Epidermal melanocyte (primary cell): ENCODE data around the gene CYB5R4.
"Not testable (repeated sequence)": the region's sequence is repeated elsewhere in the genome, so short reads cannot be mapped to it uniquely, and the experiment has no call there.

Experiments used
- DNase-seq: peaks from one replicate; pipeline ENCODE4 v3.0.0; 2011; ENCODE audit warnings: low spot score; ENCODE audit not compliant: insufficient read length

The CYB5R4 gene

DNA sequence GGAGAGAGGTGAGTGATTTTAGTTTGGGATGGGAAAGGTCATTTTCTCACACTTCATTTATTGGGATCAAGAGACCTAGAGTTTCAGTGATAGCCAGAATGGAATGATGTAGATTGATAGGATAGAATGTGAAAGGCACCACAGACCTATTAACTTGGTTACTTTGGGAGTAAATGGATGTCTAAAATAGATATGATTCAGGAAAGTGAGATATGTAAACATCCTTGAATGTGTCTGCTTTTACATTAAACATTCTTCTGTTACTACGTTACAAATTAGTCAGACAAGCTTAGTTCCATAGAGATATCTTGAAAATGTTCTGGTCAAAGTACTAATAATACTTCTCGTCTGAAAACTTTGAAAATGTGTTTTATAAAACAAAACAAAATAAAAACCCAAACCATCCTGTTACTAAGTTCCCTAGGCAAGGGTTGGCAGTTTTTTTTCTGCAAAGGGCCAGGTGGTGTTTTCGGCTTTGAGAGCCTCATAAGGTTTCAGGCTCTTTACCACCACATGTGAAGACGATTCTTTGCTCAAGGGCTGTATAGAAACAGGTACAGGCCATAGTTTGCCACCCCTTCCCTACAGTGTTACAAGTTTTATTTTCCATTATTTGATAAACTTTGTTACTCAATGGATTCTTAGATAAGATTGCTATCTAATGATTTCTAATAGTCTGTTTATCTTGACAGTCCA is 3.4 kb downstream of the CYB5R4 start:
- no peak for DNase-seq

- DNase-seq = no peak
Measured at GRCh38 chr6:83867043-83867442, 7.6 kb downstream of the CYB5R4 start.

DNA sequence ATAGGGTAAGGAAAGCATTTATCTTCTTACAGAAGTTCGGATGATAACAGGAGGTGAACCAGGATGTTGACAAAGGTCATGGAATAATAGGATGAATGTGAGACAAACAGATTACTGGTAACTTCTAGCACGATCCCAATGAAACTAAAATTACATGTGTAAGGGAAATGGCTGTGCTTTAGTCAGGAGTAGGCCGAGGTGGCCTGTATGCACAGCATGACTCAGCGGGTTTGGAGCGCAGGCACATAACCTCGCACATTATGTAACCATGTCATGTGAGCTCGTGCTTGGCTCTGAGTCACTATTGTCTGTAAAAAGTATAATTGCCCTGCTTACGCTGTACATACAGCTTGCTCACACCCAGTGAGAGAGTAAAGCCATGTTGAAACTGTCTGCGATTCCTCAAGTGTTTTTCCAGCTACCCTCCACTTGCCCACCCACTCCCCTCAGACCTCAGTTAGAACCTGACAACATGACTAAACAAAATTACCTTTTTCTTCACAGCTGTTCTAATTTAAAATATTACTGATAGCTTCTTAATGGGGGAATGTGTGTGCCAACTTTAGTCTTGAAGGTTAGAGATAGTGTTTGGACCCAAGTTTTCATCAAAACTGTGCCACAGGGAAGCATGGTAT is 8.2 kb downstream of the CYB5R4 start:
- DNase-seq = no peak

DNA sequence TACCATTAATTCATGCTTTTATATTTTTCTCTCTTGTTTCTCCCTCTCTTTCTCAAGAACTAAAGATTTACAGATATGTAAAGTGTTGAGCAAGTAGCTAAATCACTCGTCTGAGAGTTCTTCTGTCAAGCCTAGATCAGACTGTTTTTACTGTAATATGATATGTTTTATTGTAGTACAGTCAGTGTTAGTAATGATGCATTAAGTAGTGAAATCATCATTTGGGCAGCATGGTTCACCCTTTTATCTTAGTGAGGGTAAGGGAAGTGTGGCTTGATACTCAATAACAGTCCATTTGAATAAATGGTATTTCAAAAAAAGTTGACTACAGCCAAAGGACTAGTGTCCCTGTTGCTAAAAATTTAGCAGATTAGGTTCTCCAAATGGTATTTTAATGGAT is 9.2 kb downstream of the CYB5R4 start:
- DNase-seq = no peak

DNA sequence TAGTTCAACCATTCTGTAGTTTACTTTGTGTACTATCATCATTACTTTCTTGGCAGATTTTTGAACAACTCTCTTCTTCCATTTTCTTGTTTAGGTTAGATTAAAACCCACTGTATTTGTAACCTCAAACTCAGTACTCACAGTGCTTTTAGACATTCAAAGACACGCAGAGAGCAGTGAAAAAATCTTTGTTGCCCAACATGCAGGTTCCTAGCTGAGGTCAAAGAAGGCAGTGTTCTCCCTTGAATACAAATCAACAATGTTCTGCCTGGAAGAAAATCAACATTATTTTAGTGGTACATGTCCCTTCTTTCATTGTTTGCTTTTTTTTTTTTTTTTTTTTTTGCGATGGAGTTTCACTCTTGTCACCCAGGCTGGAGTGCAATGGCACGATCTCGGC is 11.2 kb downstream of the CYB5R4 start:
- DNase-seq = no peak

- peak; percentile 24 for DNase-seq
Measured at GRCh38 chr6:83872386-83873118, 13.1 kb downstream of the CYB5R4 start.

GRCh38 chr6:83873869-83874268 is 14.4 kb downstream of the CYB5R4 start:
- no peak for DNase-seq

GRCh38 chr6:83875843-83876242 is 16.4 kb downstream of the CYB5R4 start:
- no peak for DNase-seq

GRCh38 chr6:83878902-83879644 is 19.6 kb downstream of the CYB5R4 start:
- DNase-seq = no peak

DNA sequence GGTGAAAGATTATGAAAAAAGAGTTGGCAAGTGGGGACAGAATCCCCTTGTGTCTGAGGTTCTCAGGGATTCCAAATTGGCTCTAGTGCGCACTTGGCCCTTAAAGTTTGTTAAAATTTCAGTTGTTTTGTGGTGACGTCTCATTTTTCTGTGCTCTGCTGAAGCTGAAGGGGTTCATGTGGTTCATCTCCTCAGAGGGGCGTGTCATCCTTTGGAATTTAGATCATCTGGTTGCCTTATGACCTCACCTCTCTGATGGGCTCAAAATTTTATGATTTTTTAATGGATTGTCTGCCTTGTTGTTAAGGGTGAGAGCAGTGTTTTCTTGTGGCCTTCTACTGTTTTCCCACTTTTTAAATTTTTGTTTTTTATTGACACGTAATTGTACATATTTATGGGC is 20.3 kb downstream of the CYB5R4 start:
- no peak for DNase-seq

DNA sequence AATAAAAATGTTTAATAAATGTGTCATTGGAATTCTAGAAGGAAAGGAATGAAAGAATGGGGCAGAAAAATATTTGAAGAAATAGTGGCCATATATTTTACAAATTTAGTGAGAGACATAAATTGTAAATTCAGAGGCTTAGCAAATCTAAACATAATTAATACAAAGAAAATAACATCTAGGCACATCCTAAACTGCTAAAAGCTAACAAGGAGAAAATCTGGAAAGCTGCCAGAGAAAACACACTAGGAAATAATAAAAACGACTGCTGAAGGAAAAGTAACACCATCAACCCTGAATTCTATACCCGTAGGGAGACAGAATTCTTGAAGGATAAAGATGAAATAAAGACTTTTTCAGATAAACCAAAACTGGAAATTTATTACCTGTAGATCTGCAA is 23.8 kb downstream of the CYB5R4 start:
- no peak for DNase-seq

GRCh38 chr6:83884523-83884922 is 25.0 kb downstream of the CYB5R4 start:
- peak; percentile 69 for DNase-seq

DNA sequence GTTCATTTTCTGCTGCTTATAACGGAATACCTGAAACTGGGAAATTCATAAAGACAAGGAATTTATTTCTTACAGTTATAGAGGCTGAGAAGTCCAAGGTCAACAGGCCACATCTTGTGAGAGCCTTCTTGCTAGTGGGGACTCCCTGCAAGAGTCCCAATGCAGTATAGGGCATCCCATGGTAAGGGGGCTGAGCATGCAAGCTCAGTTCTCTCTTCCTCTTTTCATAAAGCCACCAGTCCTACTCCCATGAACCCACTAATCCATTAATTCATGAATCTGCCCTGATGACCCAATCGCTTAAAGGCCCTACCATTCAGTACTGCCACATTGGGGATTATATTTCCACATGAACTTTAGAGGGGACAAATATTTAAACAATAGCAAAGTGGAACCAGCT is 26.5 kb downstream of the CYB5R4 start:
- DNase-seq = no peak

DNA sequence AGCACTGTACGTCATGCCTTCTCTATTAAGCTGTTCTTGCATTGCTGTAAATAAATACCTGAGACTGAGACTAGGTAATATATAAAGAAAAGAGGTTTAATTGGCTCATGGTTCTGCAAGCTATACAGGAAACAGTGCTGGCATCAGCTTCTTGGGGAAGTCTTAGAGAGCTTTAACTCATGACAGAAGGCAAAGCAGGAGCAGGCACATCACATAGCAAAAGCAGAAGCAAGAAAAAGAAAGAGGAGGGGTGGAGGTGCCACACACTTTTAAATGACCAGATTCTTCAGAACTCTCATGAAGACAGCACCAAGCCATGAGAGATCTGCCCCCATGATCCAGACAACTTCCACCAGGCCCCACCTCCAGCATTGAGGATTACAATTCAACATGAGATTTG is 30.1 kb downstream of the CYB5R4 start:
- no peak for DNase-seq

- no peak for DNase-seq
Measured at GRCh38 chr6:83890520-83890919, 31.0 kb downstream of the CYB5R4 start.

DNA sequence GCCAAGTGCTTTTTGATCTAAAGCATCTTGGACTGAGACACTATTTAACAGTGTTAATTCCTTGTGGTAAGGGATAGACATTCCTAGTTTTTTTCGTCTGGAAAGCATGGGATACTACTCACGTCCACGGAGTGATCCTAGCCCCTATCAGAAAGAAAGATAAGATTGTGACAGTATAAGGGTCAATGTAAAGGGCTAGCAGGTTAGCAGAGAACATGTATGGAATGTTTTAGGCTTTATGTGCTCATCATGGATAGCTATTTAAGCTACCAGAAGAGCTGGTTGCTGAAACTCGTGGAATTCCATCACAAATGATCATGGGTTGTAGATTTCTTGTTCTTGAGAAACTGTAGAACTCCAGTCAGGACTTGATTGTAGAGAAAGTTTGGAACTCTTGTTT is 32.1 kb downstream of the CYB5R4 start:
- no peak for DNase-seq

GRCh38 chr6:83893024-83893423 is 33.5 kb downstream of the CYB5R4 start:
- DNase-seq = no peak

GRCh38 chr6:83897094-83897493 is 37.6 kb downstream of the CYB5R4 start:
- DNase-seq = not testable (repeated sequence)

DNA sequence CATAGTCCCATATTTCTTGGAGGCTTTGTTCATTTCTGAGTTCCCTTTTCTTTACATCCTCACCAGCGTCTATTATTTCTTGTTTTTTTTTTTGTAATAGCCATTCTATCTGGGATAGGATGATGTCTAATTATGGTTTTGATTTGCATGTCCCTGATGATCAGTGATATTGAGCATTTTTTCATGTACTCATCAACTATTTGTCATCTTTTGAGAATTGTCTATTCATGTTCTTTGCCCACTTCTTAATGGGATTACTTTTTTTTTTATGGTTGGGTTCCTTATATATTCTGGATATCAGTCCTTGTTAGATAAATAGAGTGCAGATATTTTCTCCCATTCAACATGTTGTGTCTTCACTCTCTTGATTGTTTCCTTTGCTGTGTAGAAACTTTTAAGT is 42.1 kb downstream of the CYB5R4 start:
- no peak for DNase-seq

- DNase-seq = no peak
Measured at GRCh38 chr6:83904395-83904794, 44.9 kb downstream of the CYB5R4 start.

DNA sequence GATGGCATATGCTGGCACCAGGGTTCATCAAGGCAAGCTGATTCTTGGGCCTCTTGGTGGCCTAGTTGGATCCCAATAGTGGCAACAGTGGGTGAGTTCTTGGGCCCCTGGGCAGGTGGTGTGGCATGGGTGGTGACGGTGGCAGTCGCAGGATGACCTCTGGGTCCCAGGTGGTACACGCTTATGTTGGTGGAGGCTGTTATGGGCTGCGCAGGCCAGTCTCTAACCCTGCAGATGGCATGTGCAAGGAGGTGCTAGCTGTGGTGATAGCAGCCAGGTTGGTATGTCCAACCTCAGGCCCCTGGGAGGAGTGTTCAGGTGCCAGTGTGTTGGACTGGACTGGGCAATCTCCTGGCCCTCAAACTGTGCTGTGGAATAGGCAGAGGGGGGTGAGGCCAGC is 46.2 kb downstream of the CYB5R4 start:
- DNase-seq = no peak
